ENCODE results near the gene SCT.

SCT gene

DNA sequence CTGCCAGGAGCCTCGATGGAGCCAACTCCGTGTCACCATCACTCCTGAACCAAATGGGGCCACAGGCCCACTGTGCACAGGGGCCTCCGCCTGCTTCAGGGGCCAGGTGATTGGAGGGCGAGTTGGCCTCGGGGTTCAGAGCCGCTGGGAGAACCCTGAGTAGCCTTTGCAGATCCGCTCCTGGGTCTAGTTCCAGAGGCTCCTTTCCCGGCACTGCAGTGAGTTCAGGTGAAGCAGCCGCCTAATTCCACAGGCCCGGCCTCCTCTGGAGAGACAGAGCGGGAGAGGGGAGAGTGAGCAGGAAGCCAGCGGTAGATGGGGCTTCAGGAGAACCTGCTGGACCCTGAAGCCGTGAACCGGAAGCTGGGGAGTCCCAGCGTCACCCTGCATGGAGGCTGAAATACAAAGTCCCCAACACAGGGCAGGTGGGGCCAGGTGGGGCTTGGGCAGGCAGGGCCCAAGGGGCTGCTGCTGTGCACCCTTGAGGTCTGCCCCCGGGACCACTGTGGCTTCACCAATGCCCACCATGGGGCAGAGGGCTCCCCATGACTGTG, 32.6 kb upstream of the SCT start:
- Histone ChIP-seq H3K79me1 (ENCODE audit: low read length) (no peaks in the 10 kb centered on the region), H4K91ac (ENCODE audit: low read depth, low read length) (no peak overlapping the region), H2BK12ac (ENCODE audit: low read length) (no peak overlapping the region), H3K4me2 (ENCODE audit: low read length) (no peak overlapping the region), H3K27me3 (ENCODE audit: insufficient read depth, low read length) (no peaks in the 10 kb centered on the region), H3K4me1 (ENCODE audit: control insufficient read depth in 1 of 2, insufficient read depth in 2 of 2, low read length in 2 of 2) (no peaks in the 10 kb centered on the region), H2BK5ac (ENCODE audit: low read depth, low read length, poor library complexity) (no peak overlapping the region), H3K23ac (ENCODE audit: low read length) (no peak overlapping the region), H2AFZ (ENCODE audit: insufficient read depth, low read length, poor library complexity) (no peak overlapping the region), H3K4me3 (ENCODE audit: low read depth, low read length) (no peak overlapping the region), H3K4ac (ENCODE audit: low read depth, low read length) (no peak overlapping the region), H3K18ac (ENCODE audit: low read length) (no peak overlapping the region), H2AK5ac (ENCODE audit: low read length) (no peak overlapping the region), H4K12ac (ENCODE audit: low read depth, low read length) (no peak overlapping the region), H3K27ac (ENCODE audit: low read depth, low read length) (no peak overlapping the region), H3K14ac (ENCODE audit: low read length) (no peak overlapping the region), H3K36me3 (ENCODE audit: control insufficient read depth in 1 of 2, insufficient read depth in 2 of 2, low read length in 2 of 2) (peaks cover 44 to 49% of the 10 kb centered on the region in 2 experiments), H2BK120ac (ENCODE audit: insufficient read depth, low read length, poor library complexity) (no peak overlapping the region), H3K9ac (ENCODE audit: low read length) (no peak overlapping the region), H3K79me2 (ENCODE audit: control insufficient read depth, insufficient read depth, low read length, poor library complexity) (no peaks in the 10 kb centered on the region), H4K8ac (ENCODE audit: low read depth, low read length) (no peak overlapping the region), H3K9me3 (ENCODE audit: insufficient read depth, low read depth, low read length) (no peaks in the 10 kb centered on the region)
- WGBS (ENCODE audit: extremely low coverage, insufficient coverage, insufficient read length) = no CpG with 5 or more reads among the region's 16 CpGs
- DNase-seq = no peak

DNA sequence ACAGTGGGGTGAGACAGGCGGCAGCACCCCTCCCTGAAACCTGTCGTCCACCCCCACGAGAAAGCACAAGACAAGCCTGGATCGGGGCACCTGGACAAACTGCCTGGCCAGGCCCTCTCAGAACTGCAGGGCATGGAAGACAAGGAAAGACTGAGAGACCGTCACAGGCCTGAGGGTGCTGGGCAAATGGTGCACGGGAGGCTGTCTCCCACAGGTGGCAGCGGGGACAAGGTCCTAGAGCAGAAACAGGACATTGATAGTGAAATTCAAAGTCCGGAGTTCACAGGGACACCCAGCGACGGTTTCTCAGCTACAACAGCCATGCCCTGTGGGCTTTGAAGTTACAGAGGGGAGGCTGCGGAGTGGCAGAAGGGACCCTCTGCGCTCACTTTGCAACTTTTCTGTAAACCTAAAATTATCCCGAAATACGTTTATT, 30.7 kb upstream of the SCT start:
- no peak overlapping the region for H3K14ac ChIP-seq (ENCODE audit: low read length)
- no peaks in the 10 kb centered on the region for H3K79me2 ChIP-seq (ENCODE audit: control insufficient read depth, insufficient read depth, low read length, poor library complexity)
- no peaks in the 10 kb centered on the region for H3K27me3 ChIP-seq (ENCODE audit: insufficient read depth, low read length)
- H4K91ac ChIP-seq (ENCODE audit: low read depth, low read length) = no peak overlapping the region
- no peak overlapping the region for H3K18ac ChIP-seq (ENCODE audit: low read length)
- H3K23ac ChIP-seq (ENCODE audit: low read length) = no peak overlapping the region
- H4K8ac ChIP-seq (ENCODE audit: low read depth, low read length) = no peak overlapping the region
- no peak overlapping the region for H2BK120ac ChIP-seq (ENCODE audit: insufficient read depth, low read length, poor library complexity)
- H3K4me1 ChIP-seq (ENCODE audit: control insufficient read depth in 1 of 2, insufficient read depth in 2 of 2, low read length in 2 of 2) = no peaks in the 10 kb centered on the region
- no peak overlapping the region for H3K4ac ChIP-seq (ENCODE audit: low read depth, low read length)
- no peak overlapping the region for H3K4me3 ChIP-seq (ENCODE audit: low read depth, low read length)
- no peak overlapping the region for H2AFZ ChIP-seq (ENCODE audit: insufficient read depth, low read length, poor library complexity)
- no peak overlapping the region for H3K9ac ChIP-seq (ENCODE audit: low read length)
- 100% methylated on average over 2 of the region's 14 CpGs for WGBS (ENCODE audit: extremely low coverage, insufficient coverage, insufficient read length)
- no peak overlapping the region for H3K27ac ChIP-seq (ENCODE audit: low read depth, low read length)
- H3K9me3 ChIP-seq (ENCODE audit: insufficient read depth, low read depth, low read length) = peaks cover 1% of the 10 kb centered on the region
- H2AK5ac ChIP-seq (ENCODE audit: low read length) = no peak overlapping the region
- no peak overlapping the region for H3K4me2 ChIP-seq (ENCODE audit: low read length)
- DNase-seq = no peak
- H2BK12ac ChIP-seq (ENCODE audit: low read length) = no peak overlapping the region
- no peaks in the 10 kb centered on the region for H3K79me1 ChIP-seq (ENCODE audit: low read length)
- H4K12ac ChIP-seq (ENCODE audit: low read depth, low read length) = no peak overlapping the region
- peaks cover 43 to 45% of the 10 kb centered on the region in 2 experiments for H3K36me3 ChIP-seq (ENCODE audit: control insufficient read depth in 1 of 2, insufficient read depth in 2 of 2, low read length in 2 of 2)
- H2BK5ac ChIP-seq (ENCODE audit: low read depth, low read length, poor library complexity) = no peak overlapping the region

DNA sequence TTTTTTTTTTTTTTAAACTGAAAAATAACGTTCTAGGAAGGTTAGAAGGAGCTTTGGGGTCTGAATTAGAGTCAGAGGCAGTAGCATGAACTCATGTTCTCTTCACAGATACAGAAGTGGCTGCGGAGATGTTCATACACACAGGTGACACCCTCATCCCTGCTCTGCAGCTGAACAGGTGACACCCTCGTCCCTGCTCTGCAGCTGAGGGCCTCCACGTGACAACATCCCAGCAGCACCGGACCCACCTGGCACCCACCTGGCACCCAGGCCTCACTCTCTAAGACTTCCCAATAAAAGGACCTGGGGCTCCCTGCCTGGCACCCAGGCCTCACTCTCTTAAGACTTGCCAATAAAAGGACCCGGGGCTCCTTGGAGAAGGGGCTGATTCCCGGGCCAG, 29.9 kb upstream of the SCT start:
- Histone ChIP-seq H2AFZ (ENCODE audit: insufficient read depth, low read length, poor library complexity) (no peak overlapping the region), H2AK5ac (ENCODE audit: low read length) (no peak overlapping the region), H3K79me1 (ENCODE audit: low read length) (no peaks in the 10 kb centered on the region)

DNA sequence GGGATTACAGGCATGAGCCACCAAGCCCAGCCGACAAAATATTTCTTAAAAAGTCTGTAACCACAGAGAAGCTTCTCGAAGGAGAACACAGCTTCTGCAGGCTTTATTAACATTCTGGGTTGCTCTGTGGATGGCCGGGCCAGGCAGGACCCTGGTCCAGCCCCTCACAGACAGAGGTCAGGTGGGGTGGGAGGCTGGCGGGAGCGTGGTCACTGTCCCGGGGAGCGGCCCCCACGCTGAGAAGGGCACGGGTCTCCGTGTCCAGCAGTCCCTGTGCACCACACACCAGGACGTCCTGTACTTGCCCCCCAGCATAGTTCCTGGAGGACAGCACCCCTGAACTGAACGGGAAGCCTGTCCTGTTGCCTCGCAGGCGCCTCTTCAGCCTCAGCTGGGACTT, 29.4 kb upstream of the SCT start:
- no peak overlapping the region for H3K4me2 ChIP-seq (ENCODE audit: low read length)
- no peak overlapping the region for H2BK5ac ChIP-seq (ENCODE audit: low read depth, low read length, poor library complexity)
- no peak overlapping the region for H3K27ac ChIP-seq (ENCODE audit: low read depth, low read length)
- H4K8ac ChIP-seq (ENCODE audit: low read depth, low read length) = no peak overlapping the region
- H4K91ac ChIP-seq (ENCODE audit: low read depth, low read length) = no peak overlapping the region
- no peak overlapping the region for H3K4ac ChIP-seq (ENCODE audit: low read depth, low read length)
- H2BK12ac ChIP-seq (ENCODE audit: low read length) = no peak overlapping the region
- no peaks in the 10 kb centered on the region for H3K79me2 ChIP-seq (ENCODE audit: control insufficient read depth, insufficient read depth, low read length, poor library complexity)
- no peak for DNase-seq
- no peak overlapping the region for H3K9ac ChIP-seq (ENCODE audit: low read length)
- H3K14ac ChIP-seq (ENCODE audit: low read length) = no peak overlapping the region
- H3K9me3 ChIP-seq (ENCODE audit: insufficient read depth, low read depth, low read length) = peaks cover 1% of the 10 kb centered on the region
- H3K4me1 ChIP-seq (ENCODE audit: control insufficient read depth in 1 of 2, insufficient read depth in 2 of 2, low read length in 2 of 2) = no peaks in the 10 kb centered on the region
- no peaks in the 10 kb centered on the region for H3K79me1 ChIP-seq (ENCODE audit: low read length)
- H3K18ac ChIP-seq (ENCODE audit: low read length) = no peak overlapping the region
- H3K23ac ChIP-seq (ENCODE audit: low read length) = no peak overlapping the region
- H3K4me3 ChIP-seq (ENCODE audit: low read depth, low read length) = no peak overlapping the region
- H3K27me3 ChIP-seq (ENCODE audit: insufficient read depth, low read length) = no peaks in the 10 kb centered on the region
- no peak overlapping the region for H2AK5ac ChIP-seq (ENCODE audit: low read length)
- no peak overlapping the region for H4K12ac ChIP-seq (ENCODE audit: low read depth, low read length)
- WGBS (ENCODE audit: extremely low coverage, insufficient coverage, insufficient read length) = no CpG with 5 or more reads among the region's 14 CpGs
- no peak overlapping the region for H2BK120ac ChIP-seq (ENCODE audit: insufficient read depth, low read length, poor library complexity)
- peaks cover 33 to 36% of the 10 kb centered on the region in 2 experiments for H3K36me3 ChIP-seq (ENCODE audit: control insufficient read depth in 1 of 2, insufficient read depth in 2 of 2, low read length in 2 of 2)
- no peak overlapping the region for H2AFZ ChIP-seq (ENCODE audit: insufficient read depth, low read length, poor library complexity)

More for the DNA sequence above, 29.9 kb upstream of the SCT start:
- no peak for DNase-seq
- H3K27me3 ChIP-seq (ENCODE audit: insufficient read depth, low read length) = no peaks in the 10 kb centered on the region
- H3K9ac ChIP-seq (ENCODE audit: low read length) = no peak overlapping the region
- H2BK120ac ChIP-seq (ENCODE audit: insufficient read depth, low read length, poor library complexity) = no peak overlapping the region
- no peaks in the 10 kb centered on the region for H3K4me1 ChIP-seq (ENCODE audit: control insufficient read depth in 1 of 2, insufficient read depth in 2 of 2, low read length in 2 of 2)
- H3K36me3 ChIP-seq (ENCODE audit: control insufficient read depth in 1 of 2, insufficient read depth in 2 of 2, low read length in 2 of 2) = peaks cover 36 to 40% of the 10 kb centered on the region in 2 experiments
- H3K14ac ChIP-seq (ENCODE audit: low read length) = no peak overlapping the region
- no peak overlapping the region for H3K4me3 ChIP-seq (ENCODE audit: low read depth, low read length)
- no peak overlapping the region for H4K12ac ChIP-seq (ENCODE audit: low read depth, low read length)
- no peak overlapping the region for H4K91ac ChIP-seq (ENCODE audit: low read depth, low read length)
- H2BK12ac ChIP-seq (ENCODE audit: low read length) = no peak overlapping the region
- no peak overlapping the region for H3K23ac ChIP-seq (ENCODE audit: low read length)
- H3K4ac ChIP-seq (ENCODE audit: low read depth, low read length) = no peak overlapping the region
- no CpG with 5 or more reads among the region's 7 CpGs for WGBS (ENCODE audit: extremely low coverage, insufficient coverage, insufficient read length)
- H3K4me2 ChIP-seq (ENCODE audit: low read length) = no peak overlapping the region
- no peak overlapping the region for H3K18ac ChIP-seq (ENCODE audit: low read length)
- H3K9me3 ChIP-seq (ENCODE audit: insufficient read depth, low read depth, low read length) = peaks cover 1% of the 10 kb centered on the region
- no peak overlapping the region for H4K8ac ChIP-seq (ENCODE audit: low read depth, low read length)
- H3K27ac ChIP-seq (ENCODE audit: low read depth, low read length) = no peak overlapping the region
- H3K79me2 ChIP-seq (ENCODE audit: control insufficient read depth, insufficient read depth, low read length, poor library complexity) = no peaks in the 10 kb centered on the region
- H2BK5ac ChIP-seq (ENCODE audit: low read depth, low read length, poor library complexity) = no peak overlapping the region
